GM03348 (cell line): ENCODE measurements around the gene SCGN.

Experiments used
- DNase-seq: peaks from one replicate; pipeline ENCODE4 v3.0.0; 2012; ENCODE audit warnings: low spot score

The SCGN gene

GRCh38 chr6:25640891-25641290, 11.1 kb upstream of the SCGN start:
- no peak for DNase-seq

- no peak for DNase-seq
Measured at GRCh38 chr6:25641377-25641776, 10.6 kb upstream of the SCGN start.

DNA sequence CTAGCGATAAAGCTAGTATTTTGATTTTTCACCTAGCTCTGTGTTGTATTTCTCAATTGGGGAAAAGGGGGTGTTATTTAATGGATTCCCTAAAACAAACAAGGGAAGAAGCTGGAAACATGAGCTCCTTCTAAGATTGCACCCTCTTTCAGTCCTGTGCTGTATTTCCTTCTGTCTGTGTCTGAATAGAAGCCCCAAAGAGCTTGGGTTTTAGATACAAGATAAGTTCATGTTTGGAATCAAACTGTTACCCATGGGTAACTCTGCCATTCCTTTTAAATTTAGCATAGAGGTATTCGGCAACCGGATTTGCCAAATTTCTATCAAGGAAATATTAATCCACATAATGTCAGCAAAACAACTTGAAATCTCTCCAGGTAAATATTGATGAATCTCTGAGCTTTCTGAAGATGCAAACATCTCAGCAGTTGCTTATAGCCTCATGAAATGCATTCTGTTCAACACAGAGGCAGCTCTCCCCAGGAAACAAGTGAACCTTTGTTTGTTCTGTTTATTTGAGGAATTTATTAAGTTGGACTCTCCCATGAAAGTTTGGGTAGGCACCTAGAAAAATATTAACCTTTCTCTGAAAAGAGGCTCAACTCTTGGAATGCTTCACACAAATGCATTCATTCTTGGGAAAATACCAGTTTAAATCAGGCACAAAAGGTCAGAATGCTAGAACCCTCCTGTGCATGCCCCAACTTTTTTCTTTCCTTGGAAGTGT, 9.9 kb upstream of the SCGN start:
- no peak for DNase-seq

DNA sequence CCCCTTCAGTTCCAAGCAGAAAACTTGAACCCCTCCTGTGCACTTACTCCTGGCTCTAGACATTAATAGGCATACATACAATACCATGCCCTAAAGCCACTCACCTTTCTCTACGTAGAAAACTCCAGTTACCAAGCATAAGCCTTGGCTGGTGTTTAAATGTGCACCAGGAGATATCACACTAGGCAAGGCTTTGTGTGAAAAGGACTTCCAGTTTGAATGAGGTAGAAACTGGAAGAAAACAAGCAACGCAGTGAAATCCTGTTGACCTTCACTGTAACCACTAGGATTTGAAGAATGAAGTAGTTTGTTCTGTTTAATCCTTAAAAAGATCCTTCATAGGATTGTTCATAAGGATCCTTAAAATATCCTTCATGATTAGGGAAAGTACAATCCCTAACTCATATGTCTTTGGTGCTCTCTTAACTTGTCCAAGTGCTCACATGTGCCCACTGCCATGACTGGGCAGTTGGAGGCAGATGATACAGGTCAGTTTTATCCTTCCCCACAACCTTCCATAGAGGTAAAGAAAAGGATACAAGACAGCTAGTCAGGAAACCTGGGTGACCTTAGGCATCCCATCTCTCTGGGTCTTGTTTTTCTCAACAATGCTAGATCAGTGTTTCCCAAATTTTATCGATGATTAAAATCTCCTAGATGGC, 9.2 kb upstream of the SCGN start:
- no peak for DNase-seq

DNA sequence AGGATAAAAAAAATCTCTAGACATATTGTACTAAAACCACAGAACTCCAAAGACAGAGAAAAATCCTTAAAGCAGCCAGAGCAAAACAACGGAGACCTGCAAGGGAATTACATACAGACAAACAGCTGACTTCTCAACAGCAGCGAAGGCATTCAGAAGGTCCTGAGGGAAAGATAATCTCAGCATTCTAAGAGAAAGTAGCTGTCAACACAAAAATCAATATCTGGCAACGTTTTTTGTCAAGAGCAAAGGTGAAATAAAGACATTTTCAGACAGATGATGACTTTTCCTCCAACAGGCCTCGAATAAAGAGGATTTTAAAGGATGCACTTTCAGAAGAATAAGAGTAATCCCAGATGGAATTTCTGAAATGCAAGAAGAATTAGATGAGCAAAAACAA, 6.1 kb upstream of the SCGN start:
- DNase-seq = no peak

GRCh38 chr6:25649611-25650010, 2.4 kb upstream of the SCGN start:
- DNase-seq = no peak

- DNase-seq = no peak
Measured at GRCh38 chr6:25655723-25656122, 3.7 kb downstream of the SCGN start.

- no peak for DNase-seq
Measured at GRCh38 chr6:25659633-25660368, 7.8 kb downstream of the SCGN start.

- peak; percentile 32 for DNase-seq
Measured at GRCh38 chr6:25660512-25660911, 8.5 kb downstream of the SCGN start.

GRCh38 chr6:25661129-25661779, 9.2 kb downstream of the SCGN start:
- DNase-seq = no peak

GRCh38 chr6:25665455-25665854, 13.4 kb downstream of the SCGN start:
- no peak for DNase-seq

DNA sequence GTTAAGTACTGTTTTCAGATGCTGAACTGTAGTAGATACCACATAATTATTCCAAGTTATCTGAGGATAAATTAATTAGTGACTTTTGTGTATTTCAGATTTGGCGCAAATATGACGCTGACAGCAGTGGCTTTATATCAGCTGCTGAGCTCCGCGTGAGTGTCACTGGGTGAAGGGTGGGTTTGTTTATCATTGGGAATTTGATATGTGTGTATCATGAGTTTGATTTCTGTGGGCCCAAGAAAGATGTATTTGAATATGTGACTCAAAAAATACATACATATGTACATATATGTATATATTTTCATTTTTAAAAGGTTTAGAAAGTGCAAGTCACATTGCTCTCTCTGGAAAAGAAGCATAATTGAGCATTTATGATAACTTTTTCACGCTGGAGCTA, 17.4 kb downstream of the SCGN start:
- no peak for DNase-seq

GRCh38 chr6:25670208-25670607, 18.2 kb downstream of the SCGN start:
- no peak for DNase-seq

- no peak for DNase-seq
Measured at GRCh38 chr6:25670793-25671513, 18.9 kb downstream of the SCGN start.

DNA sequence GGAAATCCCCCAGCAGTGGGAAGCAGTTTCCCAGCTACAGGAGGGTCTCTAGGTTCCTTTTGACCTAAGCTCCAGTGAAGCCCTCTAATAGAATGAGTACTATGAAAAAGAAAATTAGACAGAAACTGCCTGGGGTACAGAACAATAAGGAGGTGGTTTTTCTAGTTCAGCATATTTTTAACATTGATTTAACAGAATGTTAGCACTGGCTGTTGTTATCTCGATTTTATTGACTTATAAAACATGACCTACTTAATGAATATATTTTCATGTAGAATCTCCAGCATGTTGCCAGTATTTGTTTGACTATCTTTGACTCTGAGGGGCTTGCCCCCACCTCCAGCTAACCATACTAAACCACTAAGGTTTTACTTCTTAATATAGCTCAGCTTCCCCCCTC, 19.6 kb downstream of the SCGN start:
- no peak for DNase-seq

- DNase-seq = no peak
Measured at GRCh38 chr6:25675167-25675566, 23.2 kb downstream of the SCGN start.

DNA sequence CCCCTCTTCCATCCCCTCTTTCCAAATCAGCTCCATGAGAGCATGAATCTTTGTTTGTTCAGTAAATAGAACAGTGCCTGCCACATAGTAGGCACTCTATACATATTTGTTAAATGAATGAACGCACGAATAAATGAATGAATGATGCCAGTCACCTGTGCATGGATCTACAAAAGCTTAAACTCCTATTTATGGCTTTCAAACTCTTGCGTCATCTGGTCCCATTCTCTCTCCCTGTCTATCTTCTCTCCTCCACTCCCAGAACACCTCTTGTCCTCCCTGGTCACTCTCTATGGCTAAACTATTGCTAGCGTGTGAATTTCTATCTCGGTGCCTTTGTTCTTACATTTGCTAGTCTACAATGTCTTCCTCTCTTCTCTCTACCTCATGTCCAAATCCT, 24.8 kb downstream of the SCGN start:
- no peak for DNase-seq

DNA sequence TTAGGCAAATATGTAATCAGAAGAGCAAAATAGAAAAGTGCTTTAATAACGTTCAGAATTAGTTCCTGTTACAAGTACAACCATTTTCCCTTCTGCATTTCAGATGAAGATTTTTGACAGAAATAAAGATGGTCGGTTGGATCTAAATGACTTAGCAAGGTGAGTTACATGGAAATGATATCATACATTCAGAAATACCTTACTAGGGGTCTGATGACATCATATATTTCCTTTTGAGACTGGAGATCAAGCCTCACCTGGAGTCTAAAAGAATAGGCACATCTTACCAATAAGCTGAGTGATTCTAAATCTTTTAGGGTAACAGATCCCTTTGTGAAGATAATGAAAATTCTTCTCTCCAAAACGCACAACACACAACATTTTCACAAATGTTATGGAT, 29.8 kb downstream of the SCGN start:
- DNase-seq = no peak

DNA sequence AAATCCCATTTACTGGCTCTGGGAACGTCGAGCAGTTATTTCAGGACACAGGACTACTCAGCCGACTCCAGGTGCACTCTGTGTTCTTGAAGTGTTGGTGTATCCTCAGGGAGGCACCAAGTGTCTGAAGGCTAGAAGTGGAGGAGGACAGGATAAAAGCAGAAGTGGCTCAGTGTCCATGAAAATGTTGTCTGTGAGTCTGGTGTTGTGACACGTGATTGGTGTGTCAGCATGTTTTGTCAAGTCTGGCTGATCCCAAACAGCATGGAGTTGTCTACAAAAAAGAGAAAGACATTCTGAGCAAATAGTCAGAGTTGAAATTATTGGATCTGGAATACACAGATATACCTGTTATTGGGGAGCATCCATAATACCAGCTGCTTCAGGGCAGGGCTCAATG, 30.3 kb downstream of the SCGN start:
- no peak for DNase-seq

DNA sequence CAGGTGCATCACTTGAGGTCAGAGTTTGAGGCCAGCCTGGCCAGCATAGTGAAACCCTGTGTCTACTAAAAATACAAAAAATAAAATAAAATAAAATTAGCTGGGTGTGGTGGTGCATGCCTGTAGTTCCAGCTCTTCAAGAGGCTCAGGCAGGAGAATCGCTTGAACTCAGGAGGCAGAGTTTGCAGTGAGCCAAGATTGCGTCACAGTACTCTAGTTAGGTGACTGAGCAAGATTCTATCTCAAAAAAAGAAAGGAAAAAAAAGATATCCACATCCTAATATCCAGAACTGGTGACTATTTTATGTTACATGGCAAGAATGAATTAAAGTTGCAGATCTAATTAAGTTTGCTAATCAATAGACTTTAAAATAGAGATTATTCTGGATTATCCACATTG, 32.5 kb downstream of the SCGN start:
- no peak for DNase-seq

DNA sequence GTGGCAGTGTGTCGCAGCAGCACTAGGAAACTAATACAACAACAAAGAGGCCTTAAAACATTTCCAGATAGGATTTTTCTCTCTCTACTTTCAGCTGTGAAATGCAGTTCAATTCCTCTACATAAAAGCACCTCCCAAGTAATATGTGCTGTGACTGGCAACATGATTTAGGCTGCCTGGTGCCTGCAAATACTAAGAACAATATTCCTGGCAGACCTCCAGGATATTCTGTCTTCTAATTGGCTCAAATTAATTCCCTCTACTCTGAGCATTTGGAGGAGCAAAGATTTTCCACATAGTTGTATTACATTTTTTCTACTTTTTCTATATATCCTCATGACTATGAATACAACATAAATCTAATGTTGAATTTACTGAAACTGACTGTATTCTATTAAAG, 33.2 kb downstream of the SCGN start:
- no peak for DNase-seq

GRCh38 chr6:25685896-25686295, 33.9 kb downstream of the SCGN start:
- no peak for DNase-seq
